ENCODE data around the gene C22orf15. TPM values are rescaled to one million over a fixed set of nuclear protein-coding genes. Genes with fewer than 3 reads are reported as not detected.

The C22orf15 gene
- total RNA-seq, 2 experiments from 2014 or later, result 0.30 to 1.3 TPM

DNA sequence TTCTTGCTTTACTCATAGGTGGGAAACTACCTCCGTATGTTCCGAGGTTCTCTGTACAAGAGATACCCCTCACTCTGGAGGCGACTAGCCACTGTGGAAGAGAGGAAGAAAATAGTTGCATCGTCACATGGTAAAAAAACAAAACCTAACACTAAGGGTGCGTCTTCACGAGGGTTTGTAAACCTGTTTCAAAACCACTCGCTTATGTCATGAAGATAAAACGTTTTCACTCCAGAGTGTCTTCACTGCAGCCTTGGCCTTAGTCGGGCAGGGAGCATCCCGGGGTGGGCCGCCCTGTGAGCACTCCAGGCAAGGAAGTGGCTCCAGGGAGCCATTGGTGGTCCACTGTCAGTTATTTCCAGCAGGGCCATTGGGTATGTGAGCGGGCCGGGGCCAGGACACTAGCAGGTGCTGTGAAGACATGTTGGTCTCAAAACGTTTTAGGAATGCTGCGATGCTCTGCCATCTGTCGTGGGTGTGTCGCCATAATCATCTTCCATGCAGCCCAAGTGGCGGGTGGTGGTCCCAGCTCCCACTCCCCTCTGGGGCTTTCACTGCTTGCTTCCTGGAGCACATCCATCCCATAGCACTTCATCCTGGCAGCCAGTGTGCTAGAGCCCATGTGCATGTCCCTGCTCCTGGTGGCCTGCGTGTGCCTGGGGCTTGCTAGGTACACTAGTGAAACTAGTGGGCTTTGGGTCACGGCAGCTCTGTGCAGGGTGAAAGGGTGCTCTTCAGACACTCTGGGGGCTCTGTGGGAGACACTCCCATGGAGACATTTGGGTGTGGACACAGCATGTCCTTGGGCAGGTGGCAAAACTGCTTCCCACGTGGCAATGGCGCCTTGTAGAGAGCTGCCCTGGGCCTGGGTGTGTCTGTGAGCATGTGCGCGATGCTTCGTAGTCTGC lies 29.2 kb downstream of the C22orf15 start:
- peaks cover 29% of the 10 kb centered on the region for H3K36me3 Mint-ChIP-seq (ENCODE audit: low read depth)
- no peak for DNase-seq
- no peaks in the 10 kb centered on the region for H3K9me3 Mint-ChIP-seq (ENCODE audit: low read depth)
- intact Hi-C loops (cut with DNase I, micrococcal nuclease), result no loop called here
- POLR2A ChIA-PET, result no interaction called here
- H3K27ac Mint-ChIP-seq, result no peak overlapping the region
- CTCF ChIA-PET, result interaction anchor here (0.6 kb wide), 1 partner anchor 7 kb away, joined by 3 read pairs; no protein-coding TSS in a partner anchor
- peaks cover 19% of the 10 kb centered on the region for H3K4me1 Mint-ChIP-seq
- H3K4me3 Mint-ChIP-seq, result no peak overlapping the region
- ATAC-seq, result no peak
- H3K27me3 Mint-ChIP-seq, result no peaks in the 10 kb centered on the region

DNA sequence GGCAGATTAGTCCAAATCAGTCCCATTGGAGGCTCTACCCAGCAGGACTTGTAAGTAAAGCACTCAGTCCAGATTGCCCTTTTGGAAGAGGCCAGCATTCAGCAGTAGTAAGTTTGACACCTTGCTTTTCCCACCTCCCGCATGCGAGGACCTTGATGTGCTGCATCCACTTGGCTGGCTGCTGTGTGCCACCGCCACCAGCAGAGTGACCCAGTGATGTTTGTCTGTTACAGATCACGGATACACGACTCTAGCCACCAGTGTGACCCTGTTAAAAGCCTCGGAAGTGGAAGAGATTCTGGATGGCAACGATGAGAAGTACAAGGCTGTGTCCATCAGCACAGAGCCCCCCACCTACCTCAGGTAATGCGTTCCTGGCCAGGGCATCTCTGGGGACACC lies 30.5 kb downstream of the C22orf15 start:
- Mint-ChIP-seq H3K4me1 (peaks cover 12% of the 10 kb centered on the region), H3K4me3 (no peak overlapping the region), H3K27me3 (no peaks in the 10 kb centered on the region), H3K9me3 (ENCODE audit: low read depth) (no peaks in the 10 kb centered on the region), H3K36me3 (ENCODE audit: low read depth) (peaks cover 31% of the 10 kb centered on the region), H3K27ac (no peak overlapping the region)
- no peak for ATAC-seq
- ChIA-PET POLR2A (interaction anchor here (0.6 kb wide), 1 partner anchor 37 kb away, joined by 3 read pairs; no protein-coding TSS in a partner anchor), CTCF (no interaction called here)
- DNase-seq, result no peak
- intact Hi-C loops (cut with DNase I, micrococcal nuclease), result no loop called here

DNA sequence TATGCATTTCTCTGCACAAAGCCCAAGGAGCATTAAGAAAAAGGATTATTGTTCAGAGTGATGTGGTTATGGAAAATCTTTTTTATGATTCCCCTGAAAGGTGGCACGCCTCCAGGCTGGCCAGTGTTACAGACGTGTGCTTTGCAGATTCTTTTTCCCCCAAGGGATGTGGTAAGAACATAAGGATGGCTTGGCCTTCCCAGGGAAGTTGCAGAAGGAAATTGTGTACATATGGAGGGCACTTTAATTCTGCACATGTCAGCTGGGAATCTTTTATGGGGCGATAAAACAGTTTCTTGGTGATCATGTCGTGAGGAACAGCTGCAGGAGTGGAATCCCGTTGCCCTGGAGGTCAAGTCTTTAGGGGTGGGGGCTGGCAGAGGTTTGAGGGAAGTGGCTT lies 33.7 kb downstream of the C22orf15 start:
- no peak for ATAC-seq

DNA sequence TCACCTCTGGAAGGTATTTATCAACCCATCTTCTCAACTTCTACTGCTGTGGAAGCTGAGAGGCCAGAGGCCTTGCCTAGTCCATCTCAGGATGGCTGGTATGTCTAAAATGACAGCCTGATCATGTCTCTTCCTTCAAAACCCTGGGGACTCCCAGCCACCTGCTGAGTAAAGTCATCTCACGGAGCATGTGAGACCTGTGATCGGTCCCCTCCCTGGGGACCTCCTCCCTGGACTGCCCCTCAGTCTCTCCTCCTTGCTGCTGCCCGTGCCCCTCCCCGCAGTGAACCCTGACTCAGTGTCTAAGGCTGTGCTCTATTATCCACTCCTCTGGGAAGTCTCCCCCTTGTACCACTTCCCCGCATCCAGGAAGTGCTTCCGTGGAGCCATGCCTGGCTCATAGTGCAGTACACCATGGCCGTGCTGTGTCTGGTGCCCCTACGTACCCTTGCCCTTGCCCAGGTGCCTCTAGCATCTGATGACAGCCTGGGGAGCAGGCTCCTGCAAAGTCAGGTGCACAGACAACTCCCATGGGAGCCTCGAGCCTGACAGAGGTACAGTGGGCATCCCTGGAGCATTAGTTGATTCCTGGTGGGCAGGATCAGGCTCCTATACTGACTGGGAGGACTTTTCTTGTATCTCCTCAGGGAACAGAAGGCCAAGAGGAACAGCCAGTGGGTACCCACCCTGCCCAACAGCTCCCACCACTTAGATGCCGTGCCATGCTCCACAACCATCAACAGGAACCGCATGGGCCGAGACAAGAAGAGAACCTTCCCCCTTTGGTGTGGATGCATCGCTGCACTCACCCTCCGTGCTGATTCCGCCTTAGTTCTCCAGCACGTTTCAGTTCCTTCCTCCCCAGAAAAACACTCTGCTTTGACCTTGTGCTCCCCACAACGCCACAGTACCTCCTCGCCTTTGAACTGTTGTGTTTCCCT lies 37.8 kb downstream of the C22orf15 start:
- POLR2A ChIA-PET, result no interaction called here
- Mint-ChIP-seq H3K27ac (peak overlapping the region; percentile 8), H3K36me3 (ENCODE audit: low read depth) (peaks cover 57% of the 10 kb centered on the region)

More for the DNA sequence above, 33.7 kb downstream of the C22orf15 start:
- no peak overlapping the region for H3K27ac Mint-ChIP-seq
- no peaks in the 10 kb centered on the region for H3K9me3 Mint-ChIP-seq (ENCODE audit: low read depth)
- H3K36me3 Mint-ChIP-seq (ENCODE audit: low read depth), result peaks cover 41% of the 10 kb centered on the region
- no peak for DNase-seq
- CTCF ChIA-PET, result no interaction called here
- POLR2A ChIA-PET, result no interaction called here
- H3K4me3 Mint-ChIP-seq, result no peak overlapping the region
- no peaks in the 10 kb centered on the region for H3K27me3 Mint-ChIP-seq
- intact Hi-C loops (cut with DNase I, micrococcal nuclease), result no loop called here
- no peaks in the 10 kb centered on the region for H3K4me1 Mint-ChIP-seq

DNA sequence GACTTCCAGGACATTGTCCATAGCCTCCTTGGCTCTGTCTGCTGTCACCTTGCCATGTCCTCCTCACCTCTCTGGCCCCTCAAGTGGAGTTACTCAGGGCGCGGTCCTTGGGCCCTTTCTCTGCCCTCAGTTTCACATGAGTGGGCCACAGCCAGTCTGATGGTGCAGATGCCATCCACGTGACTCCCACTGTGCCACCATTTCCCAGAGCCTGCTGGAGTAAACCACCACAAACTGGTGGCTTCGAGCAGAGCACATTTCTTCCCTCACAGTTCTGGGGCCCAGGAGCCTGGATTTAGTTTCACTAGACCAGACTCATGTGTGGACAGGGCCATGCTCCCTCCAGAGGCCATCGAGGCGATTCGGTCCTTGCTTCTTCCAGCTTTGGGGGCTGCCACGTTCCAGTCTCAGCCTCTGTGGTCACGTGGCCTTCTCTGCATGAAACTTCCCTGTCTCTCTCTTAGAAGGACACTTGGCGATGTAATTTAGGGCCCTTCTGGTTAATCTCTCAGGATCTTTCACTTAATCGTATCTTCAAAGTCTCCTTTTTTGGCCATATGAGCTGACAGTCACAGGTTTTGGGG lies 38.5 kb downstream of the C22orf15 start:
- H3K27ac Mint-ChIP-seq, result no peak overlapping the region
- peaks cover 55% of the 10 kb centered on the region for H3K36me3 Mint-ChIP-seq (ENCODE audit: low read depth)
- ChIA-PET POLR2A (no interaction called here), CTCF (interaction anchor here (1.0 kb wide), 1 partner anchor 11 kb away, joined by 3 read pairs; no protein-coding TSS in a partner anchor)
- DNase-seq (no peak), ATAC-seq (no peak)
- intact Hi-C loops (cut with DNase I, micrococcal nuclease), result loop anchor here in 1 of 2 experiments (1.0 kb wide), 1 partner anchor 8 kb away; no protein-coding TSS in a partner anchor
- H3K27me3 Mint-ChIP-seq, result no peaks in the 10 kb centered on the region
- no peak overlapping the region for H3K4me3 Mint-ChIP-seq
- no peaks in the 10 kb centered on the region for H3K4me1 Mint-ChIP-seq
- H3K9me3 Mint-ChIP-seq (ENCODE audit: low read depth), result no peaks in the 10 kb centered on the region

More for the DNA sequence above, 37.8 kb downstream of the C22orf15 start:
- Mint-ChIP-seq H3K27me3 (no peaks in the 10 kb centered on the region), H3K4me3 (no peak overlapping the region), H3K4me1 (no peaks in the 10 kb centered on the region), H3K9me3 (ENCODE audit: low read depth) (no peaks in the 10 kb centered on the region)
- ATAC-seq, result no peak
- DNase-seq, result no peak
- intact Hi-C loops (cut with DNase I, micrococcal nuclease), result loop anchor here in 1 of 2 experiments (1.0 kb wide), 1 partner anchor 9 kb away; no protein-coding TSS in a partner anchor
- CTCF ChIA-PET, result no interaction called here

DNA sequence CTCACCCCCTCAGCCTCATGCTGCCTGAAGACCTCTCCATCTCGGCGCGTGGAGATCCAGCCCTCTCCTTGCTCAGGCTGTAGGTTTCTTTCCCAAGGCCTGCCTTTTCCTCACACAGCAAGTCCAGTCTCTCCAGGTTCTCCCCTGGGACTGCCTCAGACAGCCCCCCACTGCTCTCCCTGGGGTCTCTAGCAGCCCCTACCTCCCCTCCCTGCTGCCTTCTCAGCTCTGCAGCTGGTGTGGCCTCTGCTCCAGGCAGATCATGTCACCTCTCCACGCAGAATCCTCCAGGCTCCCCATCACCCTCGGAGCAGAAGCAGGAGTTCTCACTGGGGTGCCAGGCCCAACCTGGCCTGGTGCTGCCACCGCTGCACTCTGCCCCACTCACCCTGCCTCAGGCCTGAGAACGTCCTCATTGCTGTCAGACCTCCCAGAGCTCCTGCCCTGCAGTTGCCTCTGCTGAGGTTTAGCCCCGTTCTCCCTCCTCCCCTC lies 39.1 kb downstream of the C22orf15 start:
- no peaks in the 10 kb centered on the region for H3K27me3 Mint-ChIP-seq
- H3K4me3 Mint-ChIP-seq, result no peak overlapping the region
- H3K36me3 Mint-ChIP-seq (ENCODE audit: low read depth), result peaks cover 51% of the 10 kb centered on the region

DNA sequence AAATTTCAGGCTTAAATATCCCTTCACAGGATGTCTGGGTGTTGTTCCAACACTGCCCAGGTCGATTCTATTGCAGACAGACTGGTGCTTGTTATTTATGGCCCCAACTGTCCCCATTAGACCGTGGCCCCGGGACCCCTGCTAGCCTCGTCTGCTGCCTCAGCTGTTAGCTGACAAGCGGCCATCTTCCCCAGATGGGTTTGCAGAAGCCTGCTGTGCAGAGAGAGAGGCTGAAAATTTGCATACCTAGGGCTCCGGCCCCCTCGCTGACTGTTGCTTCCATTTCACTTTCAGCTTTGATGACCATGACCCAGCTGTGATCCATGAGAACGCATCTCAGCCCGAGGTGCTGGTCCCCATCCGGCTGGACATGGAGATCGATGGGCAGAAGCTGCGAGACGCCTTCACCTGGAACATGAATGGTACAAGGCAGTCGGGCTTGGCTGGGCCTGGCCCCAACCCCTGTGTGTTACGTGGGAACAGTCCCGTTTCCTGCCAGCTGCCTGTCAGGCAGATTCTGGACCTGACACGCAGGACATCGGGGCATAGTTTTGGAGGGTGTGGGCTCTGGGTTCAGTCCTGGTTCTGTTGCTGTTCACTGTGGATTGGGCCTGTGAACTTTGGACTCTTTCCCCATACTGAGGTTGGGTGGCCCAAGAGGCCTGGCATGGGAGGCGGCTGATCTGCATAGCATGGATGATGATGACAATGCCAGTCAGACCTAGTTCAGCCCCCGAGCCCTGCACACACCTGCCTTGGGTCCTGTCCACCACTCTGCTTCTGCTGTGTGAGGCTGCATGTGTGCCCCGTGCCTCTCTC lies 40.4 kb downstream of the C22orf15 start:
- DNase-seq (no peak), ATAC-seq (no peak)
- H3K9me3 Mint-ChIP-seq (ENCODE audit: low read depth), result no peaks in the 10 kb centered on the region
- no peaks in the 10 kb centered on the region for H3K27me3 Mint-ChIP-seq
- H3K36me3 Mint-ChIP-seq (ENCODE audit: low read depth), result peaks cover 51% of the 10 kb centered on the region
- intact Hi-C loops (cut with DNase I, micrococcal nuclease), result no loop called here
- no peak overlapping the region for H3K4me3 Mint-ChIP-seq
- POLR2A ChIA-PET, result no interaction called here
- CTCF ChIA-PET, result no interaction called here
- no peaks in the 10 kb centered on the region for H3K4me1 Mint-ChIP-seq
- no peak overlapping the region for H3K27ac Mint-ChIP-seq

More for the DNA sequence above, 39.1 kb downstream of the C22orf15 start:
- DNase-seq (no peak), ATAC-seq (no peak)
- Mint-ChIP-seq H3K4me1 (no peaks in the 10 kb centered on the region), H3K27ac (no peak overlapping the region), H3K9me3 (ENCODE audit: low read depth) (no peaks in the 10 kb centered on the region)
- ChIA-PET POLR2A (no interaction called here), CTCF (interaction anchor here (1.0 kb wide), 1 partner anchor 10 kb away, joined by 3 read pairs; no protein-coding TSS in a partner anchor)
- intact Hi-C loops (cut with DNase I, micrococcal nuclease), result loop anchor here in 1 of 2 experiments (1.0 kb wide), 1 partner anchor 7 kb away; no protein-coding TSS in a partner anchor

DNA sequence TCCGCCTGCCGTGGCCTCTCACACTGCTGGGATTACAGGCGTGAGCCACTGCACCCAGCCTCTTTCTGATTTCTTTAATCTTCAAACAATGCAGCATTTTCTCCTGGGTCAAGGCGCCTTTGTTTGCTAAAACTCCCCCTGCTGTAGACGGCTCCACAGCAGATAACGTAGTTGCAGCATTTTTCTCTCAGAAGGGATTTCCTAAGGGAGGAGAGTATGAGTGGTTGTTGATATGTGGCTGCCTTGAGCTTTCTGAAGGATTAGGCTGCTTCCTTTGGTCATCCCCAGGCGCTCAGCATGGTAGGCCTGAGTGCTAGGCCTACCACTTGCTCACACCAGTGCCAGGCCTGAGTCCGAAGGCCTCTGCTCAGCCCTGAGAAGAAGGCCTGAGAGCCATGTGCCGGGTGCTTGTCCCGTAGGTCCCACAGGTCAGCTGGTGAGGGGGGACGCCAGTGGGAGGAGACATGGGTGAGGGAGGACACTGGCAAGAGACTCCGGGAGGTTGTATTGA lies 42.0 kb downstream of the C22orf15 start:
- CTCF ChIA-PET, result no interaction called here
- intact Hi-C loops (cut with DNase I, micrococcal nuclease), result no loop called here
- DNase-seq (no peak), ATAC-seq (no peak)
- POLR2A ChIA-PET, result no interaction called here
- Mint-ChIP-seq H3K36me3 (ENCODE audit: low read depth) (peaks cover 46% of the 10 kb centered on the region), H3K4me1 (no peaks in the 10 kb centered on the region), H3K4me3 (no peak overlapping the region), H3K27me3 (no peaks in the 10 kb centered on the region), H3K27ac (no peak overlapping the region), H3K9me3 (ENCODE audit: low read depth) (no peaks in the 10 kb centered on the region)

DNA sequence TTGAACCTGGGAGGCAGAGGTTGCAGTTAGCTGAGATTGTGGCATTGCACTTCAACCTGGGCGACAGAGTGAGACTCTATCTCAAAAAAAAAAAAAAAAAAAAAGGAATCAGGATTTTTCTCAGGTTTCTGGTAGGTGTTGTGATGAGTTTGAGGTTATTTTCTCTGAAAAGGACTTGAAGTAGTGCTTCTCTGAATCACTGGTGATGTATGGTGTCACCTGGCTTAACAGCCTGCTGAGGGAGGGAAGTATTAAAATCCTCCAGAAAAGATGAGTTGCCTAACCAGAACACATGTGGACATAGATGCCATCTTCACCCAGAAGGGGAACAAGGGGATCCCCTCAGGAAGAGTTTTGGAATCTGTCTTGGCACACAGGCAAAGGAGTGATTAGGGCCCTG lies 44.0 kb downstream of the C22orf15 start:
- intact Hi-C loops (cut with DNase I, micrococcal nuclease), result no loop called here
- POLR2A ChIA-PET, result no interaction called here
- ATAC-seq (no peak), DNase-seq (no peak)
- Mint-ChIP-seq H3K27ac (no peak overlapping the region), H3K4me1 (no peaks in the 10 kb centered on the region), H3K4me3 (no peak overlapping the region), H3K9me3 (ENCODE audit: low read depth) (no peaks in the 10 kb centered on the region), H3K36me3 (ENCODE audit: low read depth) (peaks cover 40% of the 10 kb centered on the region), H3K27me3 (no peaks in the 10 kb centered on the region)
- CTCF ChIA-PET, result no interaction called here

DNA sequence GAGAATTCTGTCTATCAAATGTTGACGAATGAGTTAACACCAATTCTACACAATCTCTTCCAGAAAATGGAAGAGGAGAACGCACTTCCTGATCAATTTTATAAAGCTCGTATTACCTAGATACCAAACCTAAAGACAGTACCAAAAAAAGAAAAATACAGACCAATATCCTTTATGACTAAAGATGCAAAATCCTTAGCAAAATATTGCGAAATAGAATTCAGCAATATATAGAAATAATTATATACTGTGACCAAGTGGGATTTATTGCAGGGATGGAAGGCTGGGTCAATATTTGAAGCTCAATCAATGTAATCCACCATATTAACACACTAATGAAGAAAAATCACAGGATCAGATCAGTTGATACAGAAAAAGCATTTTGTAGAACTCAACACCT lies 49.6 kb downstream of the C22orf15 start:
- no peak for DNase-seq
- Mint-ChIP-seq H3K9me3 (ENCODE audit: low read depth) (no peaks in the 10 kb centered on the region), H3K36me3 (ENCODE audit: low read depth) (peaks cover 28% of the 10 kb centered on the region), H3K27me3 (no peaks in the 10 kb centered on the region), H3K4me3 (no peak overlapping the region), H3K4me1 (no peaks in the 10 kb centered on the region), H3K27ac (no peak overlapping the region)
- POLR2A ChIA-PET, result no interaction called here
- intact Hi-C loops (cut with DNase I, micrococcal nuclease), result no loop called here
- ATAC-seq, result no peak
- CTCF ChIA-PET, result interaction anchor here (1.0 to 1.3 kb wide), 2 partner anchors 11 to 37 kb away, joined by 3 read pairs; no protein-coding TSS in a partner anchor
